Mesothelial cell of epicardium (in vitro differentiated cells): Measurements from ENCODE around the gene ZFP36L1. TPM values are rescaled to one million over a fixed set of nuclear protein-coding genes. Genes with fewer than 3 reads are reported as not detected.
A peak's percentile ranks its signal among the peaks of the same experiment; 100 is the strongest.

Experiments
- DNase-seq, 2 experiments: peaks; one replicate each; pipeline ENCODE4 v3.0.0; 2021; ENCODE audit warnings: low spot score in 2 of 2; ENCODE audit not compliant: unreplicated experiment in 2 of 2
- H3K27ac Mint-ChIP-seq: 2 replicates; pipeline ENCODE4 v1.8.0; 2021; ENCODE audit warnings: mixed read lengths
- H3K27me3 Mint-ChIP-seq: 2 replicates; pipeline ENCODE4 v1.8.0; 2021; ENCODE audit warnings: low read depth, mixed read lengths
- H3K36me3 Mint-ChIP-seq: 2 replicates; pipeline ENCODE4 v1.8.0; 2021; ENCODE audit warnings: mixed read lengths
- H3K4me1 Mint-ChIP-seq: 2 replicates; pipeline ENCODE4 v1.8.0; 2021; ENCODE audit warnings: mixed read lengths
- H3K4me3 Mint-ChIP-seq: 2 replicates; pipeline ENCODE4 v1.8.0; 2021; ENCODE audit warnings: mild to moderate bottlenecking, moderate library complexity, mixed read lengths
- H3K9me3 Mint-ChIP-seq: 2 replicates; pipeline ENCODE4 v1.8.0; 2021; ENCODE audit warnings: mixed read lengths
- CTCF ChIP-seq: fragments of 200-600 bp; sonication (generic); IDR thresholded peaks from one replicate; pipeline ENCODE4 v1.5.0; 2021; ENCODE audit warnings: antibody characterized with exemption; ENCODE audit not compliant: unreplicated experiment
- total RNA-seq: library from RNA; stranded (reverse); gene quantifications from 3 replicates; pipeline ENCODE4 v1.2.1, GENCODE V29; 2021

ZFP36L1 gene
- total RNA-seq, 1 donor from 2014 or later = 377 TPM

- Mint-ChIP-seq H3K27me3 (no peaks in the 10 kb centered on the region), H3K36me3 (no peaks in the 10 kb centered on the region), H3K9me3 (no peaks in the 10 kb centered on the region), H3K4me1 (peaks cover 67% of the 10 kb centered on the region), H3K27ac (peak overlapping the region; percentile 90), H3K4me3 (no peak overlapping the region)
- no peak for DNase-seq
- TF ChIP-seq CTCF = no peak
Measured at GRCh38 chr14:68748691-68749090, 44.2 kb downstream of the ZFP36L1 start.

- Mint-ChIP-seq H3K4me1 (peaks cover 62% of the 10 kb centered on the region), H3K36me3 (no peaks in the 10 kb centered on the region), H3K4me3 (no peak overlapping the region), H3K9me3 (no peaks in the 10 kb centered on the region), H3K27ac (peak overlapping the region; percentile 90), H3K27me3 (no peaks in the 10 kb centered on the region)
- no peak for DNase-seq
- no peak for TF ChIP-seq CTCF
Measured at GRCh38 chr14:68748260-68748659, 44.6 kb downstream of the ZFP36L1 start.

GRCh38 chr14:68747393-68747792, 45.5 kb downstream of the ZFP36L1 start:
- no peak for DNase-seq
- Mint-ChIP-seq H3K27ac (peak overlapping the region; percentile 90), H3K4me3 (no peak overlapping the region), H3K27me3 (no peaks in the 10 kb centered on the region), H3K36me3 (no peaks in the 10 kb centered on the region), H3K4me1 (peaks cover 54% of the 10 kb centered on the region), H3K9me3 (no peaks in the 10 kb centered on the region)
- TF ChIP-seq CTCF = no peak

- Mint-ChIP-seq H3K4me1 (peaks cover 40% of the 10 kb centered on the region), H3K9me3 (peaks cover 5% of the 10 kb centered on the region), H3K4me3 (no peak overlapping the region)
Measured at GRCh38 chr14:68744613-68745012, 48.3 kb downstream of the ZFP36L1 start.

GRCh38 chr14:68741839-68742470, 50.9 kb downstream of the ZFP36L1 start:
- H3K27ac Mint-ChIP-seq = no peak overlapping the region
- H3K4me1 Mint-ChIP-seq = peaks cover 19% of the 10 kb centered on the region
- no peaks in the 10 kb centered on the region for H3K36me3 Mint-ChIP-seq
- peaks cover 5% of the 10 kb centered on the region for H3K9me3 Mint-ChIP-seq
- no peak for TF ChIP-seq CTCF
- H3K4me3 Mint-ChIP-seq = no peak overlapping the region
- DNase-seq = no peak
- no peaks in the 10 kb centered on the region for H3K27me3 Mint-ChIP-seq

More at GRCh38 chr14:68744613-68745012, 48.3 kb downstream of the ZFP36L1 start:
- no peak for DNase-seq
- no peak for TF ChIP-seq CTCF
- H3K27ac Mint-ChIP-seq = peak overlapping the region; percentile 2
- no peaks in the 10 kb centered on the region for H3K36me3 Mint-ChIP-seq
- no peaks in the 10 kb centered on the region for H3K27me3 Mint-ChIP-seq

- no peak for DNase-seq
- Mint-ChIP-seq H3K36me3 (no peaks in the 10 kb centered on the region), H3K4me1 (peaks cover 23% of the 10 kb centered on the region), H3K27ac (no peak overlapping the region), H3K4me3 (no peak overlapping the region), H3K27me3 (no peaks in the 10 kb centered on the region), H3K9me3 (peaks cover 5% of the 10 kb centered on the region)
- TF ChIP-seq CTCF = no peak
Measured at GRCh38 chr14:68741477-68741791, 51.4 kb downstream of the ZFP36L1 start.
